PC-9 (cell line): ENCODE data around the gene FYN. TPM values are rescaled to one million over a fixed set of nuclear protein-coding genes. Genes with fewer than 3 reads are reported as not detected.

Experiments used
- BruUV-seq: library from RNA; stranded (reverse); fragments of 400-500 nt; replicated peaks from 2 replicates; lab custom pipeline; 2021; lab: Mats Ljungman, UMichigan
- CTCF ChIA-PET: fragments of 300-600 bp; sonication (Branson Sonifier 250); formaldehyde crosslinking; loops from one replicate; lab custom pipeline; 2022; ENCODE audit warnings: antibody characterized with exemption; lab: Charles Lee
- POLR2A ChIA-PET: fragments of 300-600 bp; sonication (Branson Sonifier 250); formaldehyde crosslinking; loops from one replicate; lab custom pipeline; 2022; ENCODE audit warnings: antibody characterized with exemption; ENCODE audit not compliant: unreplicated experiment; lab: Charles Lee
- DNase-seq, 2 experiments: peaks; one replicate each; pipeline versions ENCODE4 v3.0.0 to v3.0.0-alpha.2; 2015 to 2022; ENCODE audit warnings: mixed read lengths in 1 of 2
- H2AFZ ChIP-seq: fragments of 200-600 bp; sonication (generic); 2 replicates; pipeline ENCODE4 v1.8.1; 2017; ENCODE audit warnings: antibody characterized with exemption
- H3F3A ChIP-seq: fragments of 200-600 bp; sonication (generic); 2 replicates; pipeline ENCODE4 v1.8.1; 2017; ENCODE audit warnings: antibody characterized with exemption, mild to moderate bottlenecking, low read depth; ENCODE audit not compliant: insufficient read depth
- H3K27ac ChIP-seq: fragments of 200-600 bp; sonication (generic); 2 replicates; pipeline ENCODE4 v1.6.1; 2016; ENCODE audit warnings: mixed run types
- H3K27me3 ChIP-seq: fragments of 200-600 bp; sonication (generic); 2 replicates; pipeline ENCODE4 v1.6.1; 2016; ENCODE audit warnings: low read depth, mixed run types; ENCODE audit not compliant: insufficient read depth
- H3K36me3 ChIP-seq: fragments of 200-600 bp; sonication (generic); 2 replicates; pipeline ENCODE4 v1.6.1; 2016; ENCODE audit warnings: low read depth, mixed run types
- H3K4me1 ChIP-seq: fragments of 200-600 bp; sonication (generic); replicated peaks from 2 replicates; pipeline ENCODE4 v1.6.1; 2016; ENCODE audit warnings: mixed run types; ENCODE audit not compliant: insufficient read depth
- H3K4me2 ChIP-seq: fragments of 200-600 bp; sonication (generic); 2 replicates; pipeline ENCODE4 v1.6.1; 2017; ENCODE audit warnings: mixed run types
- H3K4me3 ChIP-seq: fragments of 200-600 bp; sonication (generic); 2 replicates; pipeline ENCODE4 v1.6.1; 2016; ENCODE audit warnings: mixed run types
- H3K79me2 ChIP-seq: fragments of 200-600 bp; sonication (generic); 2 replicates; pipeline ENCODE4 v1.6.1; 2017; ENCODE audit warnings: low read depth, mixed run types
- H3K9me2 ChIP-seq: fragments of 200-600 bp; sonication (generic); 2 replicates; pipeline ENCODE4 v1.8.1; 2017; ENCODE audit warnings: mild to moderate bottlenecking; ENCODE audit not compliant: insufficient read depth
- H3K9me3 ChIP-seq: fragments of 200-600 bp; sonication (generic); 2 replicates; pipeline ENCODE4 v1.8.1; 2016; ENCODE audit warnings: low read depth; ENCODE audit not compliant: insufficient read depth
- H4K20me1 ChIP-seq: fragments of 200-600 bp; sonication (generic); 2 replicates; pipeline ENCODE4 v1.8.1; 2017; ENCODE audit not compliant: insufficient read depth
- CTCF ChIP-seq: fragments of 200-600 bp; sonication (generic); conservative IDR thresholded peaks from 2 replicates; pipeline ENCODE4 v1.6.1; 2017; ENCODE audit warnings: mixed run types, antibody characterized with exemption, mild to moderate bottlenecking, moderate library complexity
- EZH2 ChIP-seq: fragments of 200-600 bp; sonication (generic); IDR thresholded peaks from 2 replicates; pipeline ENCODE4 v1.8.0; 2017; ENCODE audit warnings: antibody characterized with exemption, low read depth
- intact Hi-C: fragments of 100-400 bp; cut with micrococcal nuclease; formaldehyde crosslinking; loops from one replicate; pipeline ENCODE4 v1.10.0; 2022; ENCODE audit not compliant: unreplicated experiment
- total RNA-seq: library from RNA; stranded (reverse); gene quantifications from 2 replicates; pipeline ENCODE4 v1.2.3, GENCODE V29; 2021

FYN gene
- total RNA-seq, 1 experiment from 2014 or later, result 53.3 TPM

- H3K4me1 ChIP-seq, result peaks cover 20% of the 10 kb centered on the region
- H4K20me1 ChIP-seq, result no peaks in the 10 kb centered on the region
- no peaks in the 10 kb centered on the region for H3K36me3 ChIP-seq
- no peaks in the 10 kb centered on the region for H3F3A ChIP-seq
- TF ChIP-seq CTCF, result no peak
- TF ChIP-seq EZH2, result no peak
- H3K4me2 ChIP-seq, result no peak overlapping the region
- ChIA-PET CTCF (no interaction called here), POLR2A (interaction anchor here (0.5 kb wide), 1 partner anchor 78 kb away, joined by 13 read pairs; no protein-coding TSS in a partner anchor)
- no peak overlapping the region for H3K27ac ChIP-seq
- no peaks in the 10 kb centered on the region for H3K9me2 ChIP-seq
- BruUV-seq, result no TSS peak
- no peaks in the 10 kb centered on the region; the same call in 1 of the 2 replicates for H3K9me3 ChIP-seq
- no peak for DNase-seq
- intact Hi-C loops, result no loop called here
- no peaks in the 10 kb centered on the region for H3K27me3 ChIP-seq
- no peaks in the 10 kb centered on the region for H3K79me2 ChIP-seq
- no peak overlapping the region for H2AFZ ChIP-seq
- no peak overlapping the region for H3K4me3 ChIP-seq
These were observed 47.9 kb upstream of the FYN start for GRCh38 chr6:111921103-111921502.

GRCh38 chr6:111920578-111920977 is 47.3 kb upstream of the FYN start:
- H3K4me2 ChIP-seq, result no peak overlapping the region
- TF ChIP-seq CTCF (no peak), EZH2 (no peak)
- no peak overlapping the region for H2AFZ ChIP-seq
- no peak overlapping the region for H3K27ac ChIP-seq
- no TSS peak for BruUV-seq
- H3K79me2 ChIP-seq, result no peaks in the 10 kb centered on the region
- no peaks in the 10 kb centered on the region for H3K27me3 ChIP-seq
- H3F3A ChIP-seq, result no peaks in the 10 kb centered on the region
- H3K9me2 ChIP-seq, result no peaks in the 10 kb centered on the region
- intact Hi-C loops, result no loop called here
- H3K36me3 ChIP-seq, result no peaks in the 10 kb centered on the region
- POLR2A ChIA-PET, result no interaction called here
- no peak for DNase-seq
- H3K9me3 ChIP-seq, result no peaks in the 10 kb centered on the region; the same call in 1 of the 2 replicates
- no peak overlapping the region for H3K4me3 ChIP-seq
- CTCF ChIA-PET, result no interaction called here
- no peaks in the 10 kb centered on the region for H4K20me1 ChIP-seq
- peaks cover 20% of the 10 kb centered on the region for H3K4me1 ChIP-seq

GRCh38 chr6:111918825-111919224 is 45.6 kb upstream of the FYN start:
- intact Hi-C loops, result no loop called here
- H3K9me2 ChIP-seq, result no peaks in the 10 kb centered on the region
- no peak overlapping the region for H3K27ac ChIP-seq
- no TSS peak for BruUV-seq
- H2AFZ ChIP-seq, result no peak overlapping the region
- TF ChIP-seq CTCF (no peak), EZH2 (no peak)
- H3K27me3 ChIP-seq, result no peaks in the 10 kb centered on the region
- no peaks in the 10 kb centered on the region for H3K36me3 ChIP-seq
- H3F3A ChIP-seq, result no peaks in the 10 kb centered on the region
- CTCF ChIA-PET, result no interaction called here
- no peak overlapping the region for H3K4me2 ChIP-seq
- no peaks in the 10 kb centered on the region for H3K79me2 ChIP-seq
- H4K20me1 ChIP-seq, result no peaks in the 10 kb centered on the region
- peaks cover 15% of the 10 kb centered on the region for H3K4me1 ChIP-seq
- no peak overlapping the region for H3K4me3 ChIP-seq
- DNase-seq, result no peak
- H3K9me3 ChIP-seq, result no peaks in the 10 kb centered on the region; the same call in 1 of the 2 replicates
- POLR2A ChIA-PET, result no interaction called here
